ENCODE data around the gene BANF2.
"Not testable (repeated sequence)": the region's sequence is repeated elsewhere in the genome, so short reads cannot be mapped to it uniquely, and the experiment has no call there.

Gene BANF2

GRCh38 chr20:17699931-17700351, at the start of gene BANF2:
Gene BANF2 (plus strand): TSS chr20:17699966. CDS start chr20:17725026, 25,060 bp downstream.
- no peak for DNase-seq (ENCODE audit: low spot score)
- no peak for FAIRE-seq

DNA sequence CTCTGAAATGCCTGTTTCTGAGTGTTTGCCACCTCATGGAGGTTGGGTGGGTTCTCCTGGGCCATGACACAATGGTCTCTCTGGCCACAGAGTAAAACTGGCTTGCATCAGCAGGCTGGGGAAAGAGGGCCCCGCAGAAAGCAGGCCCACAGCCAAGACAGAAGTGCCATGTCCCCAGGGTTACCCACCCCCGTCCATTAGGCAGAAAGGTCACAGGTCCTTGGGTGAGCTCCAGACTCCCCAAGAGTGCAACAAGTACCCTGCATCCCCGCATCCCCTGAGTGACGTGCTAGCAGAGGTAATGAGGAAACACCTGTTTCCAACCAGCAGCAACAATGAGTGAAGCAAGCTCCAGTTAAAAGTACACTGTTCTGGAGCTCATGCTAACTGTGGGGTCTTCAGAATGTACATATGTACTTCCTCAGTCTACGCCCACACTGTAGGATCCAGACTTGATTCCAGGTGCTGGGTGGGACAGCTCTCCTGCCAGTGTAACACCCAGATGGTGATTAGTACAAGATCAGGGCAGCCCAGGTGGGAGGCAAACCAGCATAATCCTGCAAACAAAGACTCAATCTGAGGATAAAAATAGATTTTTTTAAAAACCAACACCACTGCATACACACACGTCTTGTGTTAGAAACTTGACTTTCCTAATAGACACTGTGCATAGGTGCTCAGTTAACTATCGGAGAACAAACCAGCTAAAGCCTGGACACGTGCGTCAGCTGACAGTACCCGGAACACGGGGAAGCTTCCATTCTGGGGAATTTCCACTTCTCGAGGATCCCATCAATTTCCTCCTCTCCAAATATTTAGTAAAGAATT, 49.3 kb upstream of the BANF2 start:
- FAIRE-seq, result no peak
- no peak for DNase-seq (ENCODE audit: low spot score)

GRCh38 chr20:17651129-17651759, 48.5 kb upstream of the BANF2 start:
- FAIRE-seq (no peak), DNase-seq (ENCODE audit: low spot score) (no peak)

DNA sequence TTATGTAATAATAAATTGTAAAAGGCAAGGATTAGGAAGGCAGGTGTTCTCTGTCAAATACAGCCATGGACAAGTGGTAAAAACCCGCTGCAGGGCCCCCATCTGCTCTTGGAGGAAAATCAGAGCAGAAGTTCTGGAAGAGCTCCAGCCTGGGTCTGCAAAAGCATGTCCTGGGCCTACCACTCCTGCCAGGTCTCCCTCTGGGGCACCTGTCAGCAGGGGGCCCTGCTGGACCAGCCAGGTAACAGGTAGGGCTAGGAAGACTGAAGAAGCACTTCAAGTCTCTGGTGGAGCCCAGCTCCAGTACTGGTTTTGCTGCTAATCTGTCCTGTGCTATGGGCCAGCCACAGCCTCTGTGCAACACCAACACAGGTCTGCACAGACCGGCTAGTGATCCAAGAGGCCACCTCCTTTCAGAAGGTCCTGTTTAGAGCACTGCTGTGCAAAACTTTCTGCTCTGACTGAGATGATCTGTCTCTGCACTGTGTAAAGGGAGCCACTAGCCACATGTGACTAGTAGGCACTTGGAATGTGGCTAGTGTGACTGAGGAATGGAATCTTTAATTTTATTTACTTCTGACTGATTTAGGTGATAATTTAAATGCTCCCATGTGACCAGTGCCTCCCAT, 47.9 kb upstream of the BANF2 start:
- FAIRE-seq (no peak), DNase-seq (ENCODE audit: low spot score) (no peak)

- FAIRE-seq (no peak), DNase-seq (ENCODE audit: low spot score) (no peak)
These were observed 47.4 kb upstream of the BANF2 start for GRCh38 chr20:17652411-17652810.

DNA sequence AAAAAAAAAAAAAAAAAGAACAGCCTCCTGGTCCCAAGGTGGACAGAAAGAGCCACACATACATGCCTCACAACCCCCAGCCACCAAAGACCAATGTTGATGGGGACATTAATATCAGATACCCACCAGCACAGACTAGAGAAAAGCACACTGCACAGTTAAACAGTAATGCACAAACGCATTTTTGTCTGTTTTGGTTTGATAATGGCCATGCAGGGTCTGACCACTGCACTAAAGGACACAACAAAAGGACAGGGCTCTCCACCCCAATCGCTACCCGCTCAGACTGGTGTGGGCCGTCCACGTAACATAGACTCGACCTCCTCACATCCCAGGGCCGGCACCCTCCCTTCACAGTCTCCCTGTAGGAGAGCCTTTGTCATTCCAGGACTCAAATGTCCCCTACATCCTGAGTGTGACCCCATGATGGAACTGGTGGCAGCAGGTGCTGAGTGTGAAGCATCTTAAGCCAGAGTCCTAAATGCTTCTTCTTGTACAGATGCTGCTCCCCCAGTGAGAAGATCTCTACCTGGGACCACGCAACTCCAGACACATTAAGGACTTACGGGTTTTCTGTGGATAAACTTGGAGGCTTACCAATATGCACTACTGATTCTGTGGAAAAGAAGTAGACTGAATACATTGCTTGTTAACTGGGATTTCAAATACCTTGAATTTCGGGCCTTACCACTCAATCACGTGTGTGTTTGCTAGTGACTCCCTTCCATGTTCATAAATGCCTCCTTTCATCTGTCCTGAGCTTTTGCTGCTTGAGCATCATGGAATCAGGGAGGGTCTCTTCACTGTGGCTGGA, 45.7 kb upstream of the BANF2 start:
- FAIRE-seq, result no peak
- DNase-seq (ENCODE audit: low spot score), result no peak

GRCh38 chr20:17654649-17655285, 45.0 kb upstream of the BANF2 start:
- no peak for DNase-seq (ENCODE audit: low spot score)
- FAIRE-seq, result no peak

- no peak for DNase-seq (ENCODE audit: low spot score)
These were observed 44.5 kb upstream of the BANF2 start for GRCh38 chr20:17655286-17655651.

DNA sequence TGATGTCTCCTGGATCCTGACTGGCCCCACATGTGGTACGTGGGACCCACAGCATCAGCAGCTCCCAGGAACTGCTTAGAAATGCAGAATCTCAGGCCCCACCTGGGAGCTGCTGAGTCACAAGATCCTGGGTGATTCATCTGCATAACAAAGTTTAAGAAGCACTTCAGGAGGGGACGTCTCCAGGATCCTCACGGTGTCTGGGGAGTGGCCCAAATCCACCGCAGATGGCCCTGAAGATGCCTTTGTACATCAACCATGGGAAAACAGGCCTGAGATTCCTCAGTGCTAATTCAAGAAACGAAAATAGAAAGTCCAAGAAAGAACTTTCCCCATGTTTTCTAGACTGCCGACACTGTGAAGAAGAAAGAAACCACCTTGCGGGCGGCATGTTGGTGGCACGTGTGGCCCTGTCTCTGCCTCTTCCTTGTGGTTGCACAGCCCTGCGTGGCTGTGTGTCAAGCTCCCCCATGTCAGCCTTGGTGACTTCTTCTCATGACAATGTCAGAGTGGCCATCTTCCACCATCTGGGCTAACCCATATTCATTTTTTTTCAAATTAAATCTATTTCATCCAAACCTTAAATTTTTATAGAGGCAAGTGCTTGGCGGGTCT, 43.8 kb upstream of the BANF2 start:
- FAIRE-seq (no peak), DNase-seq (ENCODE audit: low spot score) (peak; percentile 8)

More at GRCh38 chr20:17655286-17655651, 44.5 kb upstream of the BANF2 start:
- no peak for FAIRE-seq

DNA sequence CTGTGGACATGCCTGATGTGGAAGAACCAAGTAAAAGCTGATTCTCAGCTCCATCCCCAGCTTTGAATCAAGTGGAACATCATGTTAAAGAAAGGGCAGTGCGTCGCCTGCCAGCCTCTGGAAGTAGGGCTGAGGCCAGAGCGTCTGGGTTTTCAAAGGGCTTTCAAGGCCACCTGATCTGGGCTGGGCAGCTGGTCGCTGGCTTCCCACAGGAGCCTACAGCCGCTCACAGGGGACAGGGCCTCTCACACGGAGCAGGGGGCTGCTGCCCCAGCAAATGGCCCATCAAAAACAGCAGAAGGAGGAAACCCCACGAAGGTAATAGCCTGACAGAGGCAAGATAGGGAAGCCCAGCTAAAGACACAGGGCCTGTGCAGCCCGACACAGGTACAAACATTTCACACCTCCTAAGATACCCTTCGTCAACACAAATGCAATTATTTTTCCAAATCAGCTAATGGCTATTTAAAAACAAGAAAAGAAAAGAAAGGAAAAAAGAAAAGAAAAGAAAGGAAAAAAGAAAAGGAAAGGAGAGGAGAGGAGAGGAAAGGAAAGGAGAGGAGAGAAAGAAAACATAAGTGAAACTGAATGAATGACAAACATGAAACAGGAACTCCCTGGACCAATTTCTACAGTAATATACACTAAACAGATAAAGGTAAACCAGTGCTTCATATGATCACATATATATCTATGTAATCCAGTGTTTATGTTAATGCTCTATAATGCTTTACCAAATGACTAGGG, 42.5 kb upstream of the BANF2 start:
- no peak for FAIRE-seq
- DNase-seq (ENCODE audit: low spot score), result no peak

DNA sequence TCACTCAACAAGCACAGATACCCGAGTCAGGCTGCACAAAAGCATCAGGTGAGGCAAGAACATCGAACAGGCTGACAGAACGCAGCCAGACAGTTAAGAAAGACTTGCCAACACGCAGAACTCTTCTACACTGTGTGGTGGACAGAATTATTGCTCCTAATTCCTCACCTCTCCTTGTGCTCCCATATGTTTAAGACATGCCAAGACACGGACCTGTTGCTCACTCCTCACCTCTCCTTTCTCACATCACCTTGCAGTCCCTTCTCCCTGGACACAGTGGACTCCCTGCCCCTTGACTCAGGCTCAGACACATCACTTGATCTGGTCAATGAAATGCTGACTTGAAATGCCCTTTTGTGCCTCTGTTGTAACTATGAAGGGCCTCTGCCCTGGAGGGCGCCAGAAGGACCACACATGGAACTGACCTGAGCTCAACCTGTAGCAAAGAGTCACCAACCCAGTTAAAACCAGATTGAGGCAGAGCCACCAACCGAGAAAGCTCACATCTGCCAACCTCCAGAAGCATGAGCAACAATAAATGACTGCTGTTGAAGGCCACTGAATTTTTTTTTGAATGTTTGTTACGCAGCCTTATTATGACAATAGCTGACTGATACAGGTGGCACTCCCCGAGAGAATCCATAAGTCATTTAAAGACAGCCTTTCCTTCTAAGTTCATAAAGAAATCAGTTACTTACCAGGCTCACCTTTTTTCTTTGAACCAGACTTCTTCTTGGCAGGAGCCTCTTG, 41.7 kb upstream of the BANF2 start:
- no peak for DNase-seq (ENCODE audit: low spot score)
- no peak for FAIRE-seq

- FAIRE-seq (no peak), DNase-seq (ENCODE audit: low spot score) (no peak)
These were observed 41.1 kb upstream of the BANF2 start for GRCh38 chr20:17658648-17658993.

GRCh38 chr20:17659344-17659743, 40.4 kb upstream of the BANF2 start:
- not testable (repeated sequence) for FAIRE-seq

DNA sequence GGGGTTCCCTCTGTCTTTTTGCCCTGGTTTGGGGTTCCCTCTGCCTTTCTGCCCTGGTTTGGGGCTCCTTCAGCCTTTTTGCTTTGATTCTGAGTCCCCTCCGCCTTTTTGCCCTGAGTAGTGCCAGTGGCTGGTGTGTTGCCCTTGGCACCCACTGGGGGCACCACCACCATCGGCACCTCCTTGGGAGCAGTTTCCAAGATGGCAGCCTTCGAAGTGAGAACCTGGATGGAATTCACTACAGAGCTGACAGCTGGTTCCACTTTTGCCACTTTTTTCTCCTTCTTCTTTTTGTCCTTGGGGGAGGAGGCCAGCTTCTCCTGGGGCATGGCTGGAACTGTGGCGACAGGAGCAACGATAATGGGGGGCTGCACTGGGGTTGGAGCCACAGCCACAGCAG, 40.0 kb upstream of the BANF2 start:
- no peak for FAIRE-seq
- DNase-seq (ENCODE audit: low spot score), result no peak

More at GRCh38 chr20:17659344-17659743, 40.4 kb upstream of the BANF2 start:
- not testable (repeated sequence) for DNase-seq (ENCODE audit: low spot score)

DNA sequence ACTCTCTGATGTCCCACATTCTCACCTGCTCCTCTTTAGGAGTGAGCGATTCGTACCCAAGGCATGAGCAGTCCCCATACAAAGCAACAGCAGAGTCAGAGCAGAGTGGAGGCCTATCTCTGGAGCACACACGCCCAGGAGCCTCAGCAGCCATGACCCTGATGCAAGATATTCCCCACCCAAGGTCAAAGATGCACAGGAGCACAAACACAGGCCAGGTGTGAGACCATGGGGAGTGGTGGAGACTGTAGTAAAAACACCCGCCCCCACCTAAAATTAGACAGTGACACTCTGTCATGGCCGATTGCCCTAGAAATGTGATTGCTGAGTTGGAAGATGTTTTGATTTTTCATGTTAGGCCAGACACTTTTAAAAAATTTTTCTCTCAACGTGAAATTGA, 39.1 kb upstream of the BANF2 start:
- FAIRE-seq, result no peak
- no peak for DNase-seq (ENCODE audit: low spot score)

DNA sequence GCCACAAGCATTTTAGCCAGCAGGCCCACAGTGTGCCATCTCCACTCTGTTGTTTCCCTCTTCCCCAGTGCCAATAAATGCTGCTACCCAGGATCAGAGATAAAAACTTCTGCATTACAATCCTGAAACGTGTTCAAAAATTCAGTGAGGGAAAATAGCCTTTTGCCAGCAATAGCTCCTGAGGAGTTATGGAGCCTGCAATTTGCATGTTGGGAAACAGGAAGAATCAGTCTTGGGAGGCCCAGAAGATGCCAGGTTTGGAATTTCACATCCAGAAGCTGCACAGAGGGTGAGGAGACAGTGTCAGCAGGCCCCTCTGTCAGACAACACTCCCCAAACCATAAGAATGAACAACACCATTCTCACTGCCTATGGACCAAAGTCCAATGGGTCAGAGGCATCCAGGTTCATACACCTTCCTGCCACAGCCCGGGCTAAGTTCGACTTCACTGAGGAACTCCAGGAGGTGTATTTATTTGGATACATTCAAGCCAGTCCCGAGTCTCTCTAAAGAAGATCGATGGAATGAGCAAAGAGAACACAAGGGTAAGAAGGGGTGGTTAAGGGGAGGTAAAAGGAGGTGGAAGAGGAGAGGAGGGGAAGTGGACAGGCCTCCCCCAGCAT, 38.5 kb upstream of the BANF2 start:
- no peak for DNase-seq (ENCODE audit: low spot score)
- no peak for FAIRE-seq

GRCh38 chr20:17662333-17663039, 37.3 kb upstream of the BANF2 start:
- DNase-seq (ENCODE audit: low spot score), result peak; percentile 20
- no peak for FAIRE-seq

DNA sequence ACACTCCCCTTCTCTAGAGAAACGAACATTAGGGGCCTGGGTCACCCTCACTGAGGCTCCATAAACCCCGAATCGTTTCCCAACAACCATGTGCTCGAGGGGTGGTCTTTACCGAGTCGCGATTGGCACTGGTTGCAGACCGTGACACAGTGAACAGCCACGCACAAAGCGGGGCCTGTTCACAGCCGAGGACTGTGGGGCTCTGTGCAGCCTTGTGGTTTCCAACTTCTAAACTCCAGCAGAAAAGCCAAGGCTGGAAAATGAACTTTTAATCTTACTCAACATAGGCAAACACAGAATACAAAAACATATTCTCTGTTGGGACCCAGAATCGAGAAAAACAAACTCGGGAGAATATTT, 36.7 kb upstream of the BANF2 start:
- FAIRE-seq (no peak), DNase-seq (ENCODE audit: low spot score) (no peak)

Data from RCC 7860 (cell line).